GM10248 (cell line): ENCODE data around the gene CC2D1B.

Experiments used
- CTCF ChIA-PET: fragments of 300-600 bp; sonication (Branson Sonifier 250); formaldehyde crosslinking; extraction: SDS; loops from one replicate; lab custom pipeline; 2021; ENCODE audit warnings: antibody characterized with exemption; lab: Yijun Ruan, JAX
- POLR2A ChIA-PET: fragments of 350-650 bp; sonication (Branson Sonifier 250); formaldehyde crosslinking; extraction: SDS; loops from one replicate; lab custom pipeline; 2020; ENCODE audit warnings: antibody characterized with exemption; lab: Yijun Ruan, JAX
- DNase-seq: peaks from one replicate; pipeline ENCODE4 v3.0.0; 2012; ENCODE audit errors: extremely low spot score
- TF ChIP-seq, protein P1 (sequence below): IDR thresholded peaks from 2 replicates; pipeline ENCODE4 v1.5.1; 2012; ENCODE audit warnings: mild to moderate bottlenecking, low read depth; ENCODE audit errors: extremely low read depth, missing control alignments, control extremely low read depth

Gene CC2D1B

DNA sequence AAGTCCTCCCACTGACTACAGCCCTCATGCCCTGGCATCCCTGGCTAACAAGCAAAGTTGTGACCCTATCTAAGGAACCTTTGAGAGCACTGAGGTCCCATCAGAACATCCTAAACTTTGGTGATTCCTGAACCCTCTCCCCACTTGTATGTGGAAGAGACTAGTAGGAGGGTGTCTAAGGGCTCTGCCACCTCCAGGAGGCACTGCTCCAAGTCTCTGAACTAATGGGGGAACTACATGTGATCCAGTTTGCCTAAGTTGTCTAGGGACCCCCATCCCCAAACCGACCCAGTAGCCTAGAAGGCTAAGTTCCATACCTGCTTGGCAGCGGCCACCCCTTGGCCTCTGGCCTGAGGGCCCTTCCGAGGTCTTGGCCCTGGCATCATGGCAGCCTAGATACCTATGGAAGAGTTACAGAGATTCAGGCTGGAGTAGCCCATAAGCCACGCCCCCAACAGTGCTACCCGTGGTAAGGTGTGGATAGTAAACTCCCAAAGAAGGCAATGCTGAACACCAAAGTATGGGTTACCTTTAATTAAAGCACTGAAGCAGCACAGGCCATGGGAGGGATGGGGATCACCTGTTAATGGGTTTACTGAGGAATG is 1.7 kb downstream of the CC2D1B start:
- CTCF ChIA-PET = interaction anchor here (1.5 kb wide), 1 partner anchor 16 kb away, joined by 5 read pairs; no protein-coding TSS in a partner anchor
- no peak for DNase-seq
- POLR2A ChIA-PET = no interaction called here
- TF ChIP-seq, protein P1, sequence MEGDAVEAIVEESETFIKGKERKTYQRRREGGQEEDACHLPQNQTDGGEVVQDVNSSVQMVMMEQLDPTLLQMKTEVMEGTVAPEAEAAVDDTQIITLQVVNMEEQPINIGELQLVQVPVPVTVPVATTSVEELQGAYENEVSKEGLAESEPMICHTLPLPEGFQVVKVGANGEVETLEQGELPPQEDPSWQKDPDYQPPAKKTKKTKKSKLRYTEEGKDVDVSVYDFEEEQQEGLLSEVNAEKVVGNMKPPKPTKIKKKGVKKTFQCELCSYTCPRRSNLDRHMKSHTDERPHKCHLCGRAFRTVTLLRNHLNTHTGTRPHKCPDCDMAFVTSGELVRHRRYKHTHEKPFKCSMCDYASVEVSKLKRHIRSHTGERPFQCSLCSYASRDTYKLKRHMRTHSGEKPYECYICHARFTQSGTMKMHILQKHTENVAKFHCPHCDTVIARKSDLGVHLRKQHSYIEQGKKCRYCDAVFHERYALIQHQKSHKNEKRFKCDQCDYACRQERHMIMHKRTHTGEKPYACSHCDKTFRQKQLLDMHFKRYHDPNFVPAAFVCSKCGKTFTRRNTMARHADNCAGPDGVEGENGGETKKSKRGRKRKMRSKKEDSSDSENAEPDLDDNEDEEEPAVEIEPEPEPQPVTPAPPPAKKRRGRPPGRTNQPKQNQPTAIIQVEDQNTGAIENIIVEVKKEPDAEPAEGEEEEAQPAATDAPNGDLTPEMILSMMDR = no peak

DNA sequence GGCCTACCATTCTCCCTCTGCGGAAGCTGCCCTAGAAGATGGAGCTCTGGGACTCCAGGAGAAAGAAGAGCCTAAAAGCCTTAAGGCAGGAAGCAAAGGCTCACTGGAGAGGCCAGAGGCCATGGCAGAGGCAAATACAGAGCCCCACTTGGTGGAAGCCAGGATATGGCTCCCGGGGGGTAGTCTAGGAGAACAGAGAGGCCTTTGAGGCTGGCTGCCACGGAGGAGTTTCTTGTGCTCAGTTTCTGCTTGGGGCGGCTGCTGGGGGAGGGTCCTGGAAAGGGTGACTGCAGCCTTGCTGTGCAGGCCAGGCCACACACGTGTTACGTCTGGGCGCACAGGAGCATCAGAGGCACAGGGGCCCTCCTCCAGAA is 5.4 kb downstream of the CC2D1B start:
- ChIA-PET POLR2A (no interaction called here), CTCF (interaction anchor here (1.8 to 2.4 kb wide), 2 partner anchors 9 to 12 kb away, joined by 6 to 10 read pairs; no protein-coding TSS in a partner anchor)
- TF ChIP-seq, protein P1 = no peak
- no peak for DNase-seq

DNA sequence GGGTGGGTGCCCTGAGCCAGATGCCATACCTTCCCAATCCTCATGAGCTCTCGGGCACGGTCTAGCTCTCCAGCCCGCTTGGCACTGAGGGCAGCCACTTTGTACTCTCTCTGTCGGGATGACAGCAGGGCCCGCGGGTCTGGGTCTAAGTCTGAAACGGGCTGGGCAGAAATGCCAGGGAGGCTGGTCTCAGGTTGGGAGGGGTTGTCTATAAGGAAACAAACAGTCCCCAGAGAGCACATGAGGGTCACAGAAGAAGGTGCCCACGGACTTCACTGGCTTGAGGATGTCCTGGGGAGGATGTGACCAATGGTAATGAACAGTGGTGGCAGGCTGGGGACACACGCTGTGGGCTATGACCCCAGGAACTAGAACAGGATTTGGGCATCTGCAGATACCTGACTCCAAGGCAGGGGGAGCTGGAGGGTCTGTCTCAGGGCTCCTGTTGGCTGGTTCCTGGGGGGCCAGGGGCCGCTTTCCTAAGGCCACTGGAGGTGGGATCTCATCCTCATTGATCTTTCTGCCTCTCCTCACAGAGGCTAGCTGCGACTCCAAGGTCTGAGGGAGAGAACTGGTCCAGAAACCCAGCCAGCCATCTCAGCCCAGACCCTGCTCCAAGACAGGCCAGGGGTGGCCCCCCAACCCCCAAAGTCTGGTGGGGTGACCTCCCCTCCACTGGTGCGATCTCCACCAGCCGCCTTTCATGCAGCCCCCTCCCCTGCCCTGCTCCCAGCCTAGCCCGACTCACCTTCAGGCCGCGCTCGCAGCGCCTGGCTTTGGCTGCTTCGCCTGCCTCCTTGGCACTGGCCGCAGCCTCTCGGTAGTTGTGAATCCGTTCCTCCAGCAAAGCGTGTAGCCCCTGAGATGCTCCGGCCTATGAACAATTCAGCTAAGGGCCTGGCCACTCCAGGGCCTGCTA is 6.1 kb downstream of the CC2D1B start:
- TF ChIP-seq, protein P1 = no peak
- no peak for DNase-seq
- ChIA-PET POLR2A (no interaction called here), CTCF (interaction anchor here (2.4 kb wide), 1 partner anchor 9 kb away, joined by 10 read pairs; no protein-coding TSS in a partner anchor)

DNA sequence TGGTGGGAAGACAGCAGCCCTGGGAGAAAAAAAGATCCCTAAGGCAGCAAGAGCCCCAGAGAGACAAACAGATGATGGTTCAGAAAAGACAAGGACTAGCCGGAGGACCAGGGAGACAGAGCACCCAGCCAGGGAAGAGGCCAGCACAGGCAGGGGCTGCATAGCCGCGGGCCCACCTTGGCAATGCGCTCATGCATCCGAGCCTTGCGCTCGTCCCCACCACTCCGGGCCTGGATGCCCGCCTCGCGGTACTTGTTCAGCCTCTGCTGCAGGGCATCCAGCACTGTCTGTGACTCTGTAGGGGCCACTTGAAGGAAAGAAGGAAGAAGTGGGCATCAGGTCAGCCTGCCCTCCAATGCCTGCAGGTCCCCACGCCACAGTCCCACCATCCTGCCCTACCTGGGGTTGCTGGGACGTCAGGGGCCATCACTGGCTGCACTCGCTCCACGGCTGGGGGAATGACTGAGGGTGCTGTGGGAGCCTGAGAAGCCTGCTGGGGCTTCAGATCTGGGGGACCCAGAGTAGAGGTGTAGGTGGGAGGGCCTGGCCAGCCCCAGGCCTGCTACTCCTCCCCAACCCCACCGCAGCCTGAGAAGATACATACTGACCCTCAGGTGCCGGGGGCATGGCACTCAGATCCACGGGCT is 7.0 kb downstream of the CC2D1B start:
- POLR2A ChIA-PET = no interaction called here
- CTCF ChIA-PET = no interaction called here
- no peak for DNase-seq
- TF ChIP-seq, protein P1 = no peak

DNA sequence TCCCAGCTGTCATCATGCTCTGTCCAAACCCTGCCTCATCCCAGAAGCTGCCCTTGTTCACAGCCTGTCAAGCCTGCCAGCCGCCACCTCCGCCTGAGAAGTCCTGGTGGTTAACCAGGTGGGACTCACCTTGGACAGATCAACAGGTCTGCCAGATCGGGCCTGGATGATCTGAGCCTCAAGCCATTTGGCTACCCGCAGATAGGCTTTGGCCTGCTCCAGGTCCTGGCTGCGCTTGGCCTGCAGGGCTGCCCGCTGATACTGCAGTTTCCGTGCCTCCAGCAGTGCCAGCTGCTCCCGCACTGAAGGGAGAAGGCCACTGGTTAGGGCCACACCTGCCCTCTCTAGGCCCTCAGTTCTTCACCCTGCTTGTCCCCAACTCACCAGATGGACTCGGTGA is 8.6 kb downstream of the CC2D1B start:
- DNase-seq = no peak
- POLR2A ChIA-PET = no interaction called here

More for the DNA sequence above, 8.6 kb downstream of the CC2D1B start:
- TF ChIP-seq, protein P1 = no peak
- CTCF ChIA-PET = interaction anchor here (0.9 kb wide), 1 partner anchor 9 kb away, joined by 3 read pairs; no protein-coding TSS in a partner anchor
